SW480 (cell line): Measurements from ENCODE around the gene RAB37.
A peak's percentile ranks its signal among the peaks of the same experiment; 100 is the strongest.

Experiments used
- DNase-seq: peaks from one replicate; pipeline ENCODE4 v3.0.0-alpha.2; 2016; ENCODE audit warnings: low spot score

The RAB37 gene

DNA sequence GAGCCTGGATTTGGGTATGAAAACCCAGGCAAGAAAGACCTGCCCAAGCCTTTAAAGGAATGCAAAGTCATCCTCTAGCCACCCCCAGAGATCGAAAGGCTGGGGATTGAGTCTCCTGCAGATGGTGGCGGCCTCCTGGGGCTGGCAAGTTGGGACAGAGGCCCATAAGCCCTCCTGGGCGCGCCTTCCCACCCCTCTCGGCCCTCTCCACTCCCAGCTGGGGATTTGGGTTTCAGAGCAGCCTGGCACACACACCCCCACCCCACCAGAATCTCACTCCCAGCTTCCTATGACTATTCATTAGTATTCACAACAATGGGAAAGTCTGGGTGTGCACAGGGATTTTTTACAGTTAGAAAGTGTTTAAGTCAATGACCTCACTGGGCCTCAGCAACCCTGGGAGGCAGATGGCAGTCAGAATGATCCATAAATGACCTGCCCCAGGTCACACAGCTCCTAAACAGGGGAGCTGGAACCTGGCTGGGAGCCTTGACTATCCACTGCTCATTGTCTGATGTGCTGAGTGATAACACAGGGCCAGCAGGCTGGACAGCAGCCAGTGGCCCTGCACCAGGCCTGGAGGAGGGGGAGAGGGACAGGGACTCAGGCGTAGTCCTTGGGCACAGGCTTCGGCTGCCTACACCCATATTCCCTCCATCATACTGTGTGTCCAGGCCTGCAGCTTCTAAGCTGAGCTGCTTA, 23.5 kb downstream of the RAB37 start:
- no peak for DNase-seq

DNA sequence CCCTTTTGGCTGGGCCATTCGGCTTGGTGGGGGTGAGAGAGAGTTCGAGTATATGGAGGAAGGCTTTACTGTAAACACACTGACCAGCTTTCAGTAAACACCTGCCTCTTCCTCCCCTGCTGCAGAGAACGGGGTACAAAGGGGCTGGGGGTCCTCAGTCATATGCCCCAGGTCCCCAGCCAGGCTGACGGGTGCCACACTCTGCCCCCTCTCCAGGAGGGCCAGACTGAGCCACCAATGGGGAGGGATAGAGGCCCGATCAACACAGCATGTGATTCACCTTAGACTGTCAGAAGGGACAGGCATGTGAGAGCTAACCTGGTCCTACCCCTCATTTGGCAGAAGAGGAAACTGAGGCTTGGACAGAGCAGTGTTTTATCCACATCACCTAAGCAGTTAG, 24.4 kb downstream of the RAB37 start:
- no peak for DNase-seq

DNA sequence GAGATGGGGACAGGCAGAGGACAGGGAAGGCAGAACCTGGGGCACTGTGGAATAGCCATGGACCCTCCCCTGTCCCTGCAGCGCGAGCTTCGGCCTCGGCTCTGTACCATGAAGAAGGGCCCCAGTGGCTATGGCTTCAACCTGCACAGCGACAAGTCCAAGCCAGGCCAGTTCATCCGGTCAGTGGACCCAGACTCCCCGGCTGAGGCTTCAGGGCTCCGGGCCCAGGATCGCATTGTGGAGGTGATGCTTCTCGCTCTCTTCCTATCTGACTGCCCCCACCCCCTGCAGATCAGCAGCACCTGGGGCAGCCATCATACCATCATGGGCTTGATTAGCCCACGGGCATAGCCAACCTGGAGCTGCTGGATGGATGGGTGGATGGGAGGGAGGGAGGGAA, 24.9 kb downstream of the RAB37 start:
- no peak for DNase-seq

DNA sequence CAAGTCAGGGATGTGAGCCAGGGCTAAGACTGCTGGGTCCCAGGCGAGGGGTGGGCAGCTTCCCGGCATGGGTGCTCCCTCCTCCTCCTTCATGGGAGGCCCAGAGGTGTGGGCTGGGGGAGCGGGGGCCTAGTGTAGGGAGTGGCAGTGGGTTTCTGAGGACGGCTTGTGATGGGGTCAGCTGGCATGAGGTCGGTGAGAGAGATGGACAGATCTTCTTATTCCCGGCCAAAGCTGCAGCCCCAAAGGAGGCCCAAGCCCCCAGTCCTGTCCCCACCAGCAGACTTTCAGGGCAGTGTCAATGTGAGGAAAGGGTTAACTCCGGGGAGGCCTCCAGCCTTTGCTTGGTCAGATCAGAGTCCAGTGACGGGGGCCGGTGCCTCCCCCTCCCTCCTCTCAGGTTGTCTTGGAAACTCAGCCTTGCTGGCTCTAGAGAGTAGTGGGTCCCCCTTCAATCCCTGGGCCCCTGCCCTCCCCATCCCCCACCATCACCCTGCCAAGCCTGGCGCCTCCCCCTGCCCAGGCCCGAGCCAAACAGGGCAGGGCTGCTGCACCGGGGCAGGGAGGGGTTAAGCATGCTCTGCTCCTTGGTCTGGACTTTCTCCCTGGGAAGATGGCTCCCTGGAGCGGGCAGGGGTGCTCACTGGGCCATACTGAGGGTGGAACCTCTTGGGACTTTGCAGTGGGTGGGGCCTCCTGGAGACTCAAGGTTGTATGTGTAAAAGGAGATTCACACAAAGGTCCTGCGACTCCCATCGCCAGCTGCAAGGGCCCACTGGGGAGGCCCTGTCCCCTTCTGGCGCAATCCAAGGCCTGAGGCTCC, 26.7 kb downstream of the RAB37 start:
- no peak for DNase-seq

DNA sequence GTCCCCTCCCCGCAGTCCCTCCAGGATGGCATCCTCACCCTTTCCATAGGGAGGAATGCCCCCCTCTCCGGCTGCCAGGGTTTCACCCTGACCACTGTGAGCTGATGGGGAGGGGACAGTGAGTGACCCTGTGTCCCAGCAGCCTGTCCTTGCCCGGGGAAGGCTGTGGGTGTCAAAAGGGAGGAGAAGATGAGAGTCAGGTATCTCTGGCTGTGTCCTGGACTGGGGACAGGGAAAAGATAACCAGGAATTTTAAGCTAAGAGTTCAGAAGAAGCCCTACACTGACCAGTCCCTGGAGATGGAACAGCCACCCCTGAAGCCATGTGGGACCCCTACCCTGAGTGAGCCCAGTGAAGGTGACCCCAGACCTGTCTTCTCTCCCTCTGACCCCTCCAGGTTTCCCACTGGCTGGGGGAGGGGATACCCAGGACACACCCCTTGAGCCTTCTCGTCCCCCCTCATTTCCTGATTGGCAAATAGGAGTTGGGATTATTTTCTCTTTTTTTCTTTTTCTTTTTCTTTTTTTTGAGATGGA, 27.8 kb downstream of the RAB37 start:
- no peak for DNase-seq

DNA sequence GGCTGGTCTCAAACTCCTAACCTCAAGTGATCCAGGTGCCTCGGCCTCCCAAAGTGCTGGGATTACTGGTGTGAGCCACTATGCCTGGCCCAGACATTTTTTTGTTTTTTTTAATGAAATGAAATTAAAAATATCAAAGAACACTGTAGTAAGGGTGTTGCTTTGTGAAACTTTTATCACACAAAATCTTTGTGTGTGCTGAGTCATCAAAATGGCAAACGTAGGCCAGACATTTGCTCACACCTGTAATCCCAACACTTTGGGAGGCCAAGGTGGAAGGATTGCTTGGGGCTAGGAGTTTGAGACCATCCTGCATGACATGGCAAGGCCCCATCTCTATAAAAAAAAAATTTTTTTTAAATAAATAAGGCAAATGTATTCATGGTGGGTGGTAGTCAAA, 29.4 kb downstream of the RAB37 start:
- no peak for DNase-seq

DNA sequence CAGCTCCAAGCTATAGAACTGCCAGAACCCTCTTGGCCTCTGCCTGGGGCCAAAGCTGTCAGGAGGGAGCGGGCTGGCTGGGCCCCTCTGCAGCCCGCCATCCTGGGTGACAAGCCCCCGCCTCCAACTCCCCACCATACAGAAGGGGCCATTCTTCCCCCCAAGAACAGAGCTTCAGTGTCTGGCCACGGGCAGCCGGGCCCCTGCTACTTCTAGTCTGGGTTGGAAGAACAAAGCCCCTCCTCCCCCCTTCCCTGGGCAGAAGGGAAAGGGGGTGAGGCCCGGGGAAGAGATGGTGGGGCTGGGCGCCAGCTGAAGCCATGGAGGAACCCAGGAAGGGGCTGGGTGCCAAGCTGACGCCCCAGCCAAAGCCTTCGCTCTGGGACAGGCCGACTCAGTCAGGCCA, 30.1 kb downstream of the RAB37 start:
- no peak for DNase-seq

DNA sequence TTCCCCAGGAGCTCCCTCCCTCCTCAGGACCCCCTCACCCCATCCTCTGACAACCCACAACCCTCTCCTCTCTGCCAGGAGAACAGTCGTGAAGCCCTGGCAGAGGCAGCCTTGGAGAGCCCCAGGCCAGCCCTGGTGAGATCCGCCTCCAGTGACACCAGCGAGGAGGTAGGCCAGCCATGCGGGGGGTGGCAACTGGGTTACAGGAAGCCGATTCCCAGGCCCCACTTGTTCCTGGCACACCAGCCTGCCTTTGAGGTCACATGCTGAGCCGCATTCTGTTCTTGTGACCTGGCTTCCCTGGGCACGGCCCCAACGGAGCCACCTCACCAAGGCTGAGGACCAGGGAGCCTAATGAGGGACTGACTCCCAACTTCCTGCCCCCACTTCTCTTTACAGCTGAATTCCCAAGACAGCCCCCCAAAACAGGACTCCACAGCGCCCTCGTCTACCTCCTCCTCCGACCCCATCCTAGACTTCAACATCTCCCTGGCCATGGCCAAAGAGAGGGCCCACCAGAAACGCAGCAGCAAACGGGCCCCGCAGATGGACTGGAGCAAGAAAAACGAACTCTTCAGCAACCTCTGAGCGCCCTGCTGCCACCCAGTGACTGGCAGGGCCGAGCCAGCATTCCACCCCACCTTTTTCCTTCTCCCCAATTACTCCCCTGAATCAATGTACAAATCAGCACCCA, 31.2 kb downstream of the RAB37 start:
- no peak for DNase-seq

DNA sequence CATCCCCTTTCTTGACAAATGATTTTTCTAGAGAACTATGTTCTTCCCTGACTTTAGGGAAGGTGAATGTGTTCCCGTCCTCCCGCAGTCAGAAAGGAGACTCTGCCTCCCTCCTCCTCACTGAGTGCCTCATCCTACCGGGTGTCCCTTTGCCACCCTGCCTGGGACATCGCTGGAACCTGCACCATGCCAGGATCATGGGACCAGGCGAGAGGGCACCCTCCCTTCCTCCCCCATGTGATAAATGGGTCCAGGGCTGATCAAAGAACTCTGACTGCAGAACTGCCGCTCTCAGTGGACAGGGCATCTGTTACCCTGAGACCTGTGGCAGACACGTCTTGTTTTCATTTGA, 31.7 kb downstream of the RAB37 start:
- DNase-seq: no peak

DNA sequence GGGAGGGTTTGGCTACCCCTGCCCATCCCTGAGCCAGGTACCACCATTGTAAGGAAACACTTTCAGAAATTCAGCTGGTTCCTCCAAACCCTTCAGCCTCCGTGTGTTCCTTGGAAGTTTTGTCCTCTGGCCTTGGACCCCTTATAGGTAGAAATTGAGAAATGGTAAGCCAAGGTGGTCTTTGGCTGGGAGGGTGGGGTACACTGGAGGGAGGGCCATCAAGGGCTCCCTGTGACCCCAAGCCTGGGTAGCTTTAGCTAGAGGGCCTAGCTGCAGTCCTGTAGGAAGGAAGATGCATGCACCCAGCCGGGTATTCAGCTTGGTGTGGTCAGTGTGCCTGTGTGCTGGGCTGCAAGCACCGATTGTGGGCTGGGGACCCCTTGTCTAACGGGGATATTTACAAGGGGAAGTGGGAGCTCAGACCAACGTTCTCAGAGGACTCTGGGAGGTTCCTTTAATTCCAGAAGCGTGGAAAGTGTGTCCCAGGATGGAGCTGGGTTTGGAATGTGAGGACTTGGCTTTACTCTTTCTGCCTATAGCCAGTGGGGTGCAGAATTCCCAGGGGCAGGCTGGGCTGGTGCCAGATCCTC, 32.3 kb downstream of the RAB37 start:
- no peak for DNase-seq

DNA sequence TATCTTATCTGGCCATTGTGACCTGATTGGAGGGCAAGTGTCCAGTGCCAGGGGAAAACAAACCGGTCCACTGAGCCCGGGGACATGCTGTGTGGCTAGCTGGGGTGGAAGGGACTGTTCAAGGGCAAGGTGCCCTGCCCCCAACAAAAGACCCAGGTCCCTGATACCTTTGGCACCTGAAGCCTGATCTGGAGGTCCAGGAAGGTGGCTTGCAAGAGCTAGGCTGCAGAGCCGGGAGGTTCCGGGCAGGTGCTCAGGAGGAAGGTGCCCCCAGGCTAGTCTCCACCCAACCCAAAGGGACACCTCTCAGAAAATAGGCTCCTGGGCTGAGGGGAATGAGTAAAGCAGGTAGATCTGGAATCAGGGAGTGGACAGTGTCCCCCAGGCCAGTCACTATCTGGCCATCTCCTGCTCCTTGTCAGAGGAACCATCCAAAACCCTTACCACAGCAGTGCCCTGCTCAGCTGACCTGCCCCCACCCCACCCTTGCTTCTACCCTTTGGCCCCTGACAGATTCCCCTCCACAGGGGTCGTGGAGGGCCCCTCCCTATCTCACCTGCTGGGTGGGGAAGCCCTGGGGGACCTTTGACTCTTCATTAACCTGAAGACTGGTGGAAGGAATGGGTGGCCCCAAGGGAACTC, 32.9 kb downstream of the RAB37 start:
- no peak for DNase-seq

DNA sequence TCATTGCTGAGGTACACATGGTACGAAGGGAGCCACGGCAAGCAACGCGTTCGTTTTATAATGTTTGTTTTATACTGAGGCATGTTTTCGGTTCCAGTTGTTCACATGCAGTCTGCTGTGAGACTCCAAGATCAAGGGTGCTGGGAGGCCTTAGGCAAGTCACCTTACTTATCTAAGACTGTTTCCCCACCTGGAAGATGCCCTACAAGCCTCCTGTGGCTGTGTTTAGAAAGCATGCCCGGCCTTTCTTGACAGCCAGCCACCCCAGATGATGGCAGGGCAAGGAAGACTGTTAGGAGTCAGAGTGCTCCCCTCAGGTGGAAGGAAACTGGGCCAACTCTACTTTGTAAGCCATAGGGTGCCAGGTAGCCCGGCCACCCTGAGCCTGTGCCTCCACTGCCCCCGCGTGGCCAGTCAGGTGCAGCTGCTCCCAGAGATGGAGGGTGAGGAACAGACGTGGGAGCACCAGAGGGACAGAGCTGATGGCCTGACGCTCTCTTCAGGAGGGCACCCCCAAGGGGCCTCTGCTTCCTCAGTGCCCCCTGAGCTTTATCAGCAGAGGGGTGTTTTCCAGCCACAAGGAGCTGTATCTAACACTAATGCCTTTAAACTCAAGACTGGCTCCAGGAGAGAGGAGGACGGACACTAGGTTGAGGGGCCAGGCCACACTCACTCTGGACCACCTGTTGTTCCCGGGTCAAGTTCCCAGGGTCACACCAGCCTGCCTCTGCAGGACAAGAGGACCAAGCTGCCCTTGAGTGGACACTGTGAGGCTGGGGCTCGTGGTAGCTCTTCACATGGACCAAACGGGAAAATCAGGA, 33.7 kb downstream of the RAB37 start:
- peak; percentile 62 for DNase-seq

DNA sequence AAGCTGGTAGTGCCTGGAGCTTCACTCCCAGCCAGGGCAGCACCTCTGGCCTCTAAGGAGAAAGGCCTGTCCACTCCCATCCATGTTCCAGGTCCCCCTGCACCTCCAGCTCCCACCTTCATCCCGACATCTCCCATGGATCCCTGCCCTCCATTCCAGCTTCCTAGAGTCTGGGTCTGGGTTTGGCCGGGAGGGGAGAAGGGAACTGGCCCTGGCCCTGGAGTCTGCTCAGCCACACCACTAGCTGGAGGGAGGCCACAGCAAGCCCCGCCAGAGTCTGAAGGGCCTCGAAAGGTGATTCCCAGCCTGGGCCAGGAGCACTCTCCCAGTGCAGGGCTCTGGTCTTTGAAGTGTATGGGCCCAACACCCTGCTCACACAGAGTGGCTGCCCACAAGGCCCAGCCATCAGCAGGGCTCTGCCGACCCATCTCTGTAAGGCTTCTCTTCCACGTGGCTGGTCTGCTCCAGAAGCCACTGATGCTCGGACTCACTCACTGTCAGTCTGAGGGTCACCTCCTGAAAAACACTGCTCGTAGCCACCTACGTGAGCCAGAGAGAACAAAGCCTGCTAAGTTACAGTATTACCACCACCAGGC, 34.4 kb downstream of the RAB37 start:
- DNase-seq: no peak

DNA sequence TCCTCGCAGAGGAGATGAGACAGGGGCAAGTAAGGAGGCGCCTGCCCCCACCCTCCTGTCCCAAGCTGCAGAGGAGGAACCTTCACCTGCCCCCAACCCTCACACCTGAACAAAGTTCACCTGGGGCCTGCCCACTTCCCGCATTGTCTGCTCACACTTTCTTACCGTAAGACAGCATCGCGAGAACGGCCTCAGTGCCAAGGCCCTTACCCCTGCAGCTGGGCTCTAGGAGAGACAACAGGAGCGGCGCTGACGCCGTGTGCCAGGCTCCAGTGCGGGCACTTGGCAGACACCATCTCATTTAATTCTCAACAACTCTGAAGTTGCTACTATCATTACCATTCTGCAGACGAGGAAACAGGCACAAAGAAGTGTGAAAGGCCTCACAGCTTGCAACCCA, 35.0 kb downstream of the RAB37 start:
- DNase-seq: no peak

DNA sequence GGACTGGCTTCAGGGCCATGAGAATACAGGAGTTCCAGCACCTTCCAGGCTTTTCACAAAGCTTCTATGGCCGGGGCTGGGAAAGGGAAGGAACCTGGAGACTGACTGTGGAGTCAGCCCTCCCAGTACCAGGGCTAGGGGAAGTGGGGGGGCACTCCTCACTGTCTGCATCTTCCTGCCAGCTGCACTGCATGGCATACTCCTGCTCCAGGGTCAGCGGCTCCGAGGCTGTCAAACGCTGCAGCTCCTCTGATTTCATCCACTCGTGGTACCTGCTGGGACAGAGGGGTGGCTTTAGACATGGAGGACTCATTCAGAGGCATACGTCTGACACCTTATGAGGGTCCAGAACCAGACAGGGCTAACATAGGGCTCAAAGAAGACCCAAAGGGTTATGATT, 36.4 kb downstream of the RAB37 start:
- no peak for DNase-seq

DNA sequence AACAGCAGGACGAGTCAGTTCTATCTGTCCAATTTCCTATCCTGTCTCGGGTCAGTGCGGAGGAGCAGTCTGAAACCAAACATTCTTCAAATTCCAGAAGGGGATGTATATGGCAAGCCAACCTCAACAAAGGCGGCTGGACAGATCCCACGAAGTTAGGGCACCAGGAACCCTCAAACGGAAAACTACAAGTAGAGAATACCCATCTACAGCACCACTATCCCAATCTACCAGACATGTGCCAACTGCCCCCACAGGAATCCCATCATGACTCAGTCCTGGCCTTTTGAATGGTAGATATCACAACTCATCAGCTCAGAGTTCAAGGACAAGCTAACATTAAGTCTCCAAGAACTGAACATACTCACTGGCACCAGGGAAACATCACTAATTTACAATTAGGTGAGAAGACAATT, 36.8 kb downstream of the RAB37 start:
- peak; percentile 84 for DNase-seq

DNA sequence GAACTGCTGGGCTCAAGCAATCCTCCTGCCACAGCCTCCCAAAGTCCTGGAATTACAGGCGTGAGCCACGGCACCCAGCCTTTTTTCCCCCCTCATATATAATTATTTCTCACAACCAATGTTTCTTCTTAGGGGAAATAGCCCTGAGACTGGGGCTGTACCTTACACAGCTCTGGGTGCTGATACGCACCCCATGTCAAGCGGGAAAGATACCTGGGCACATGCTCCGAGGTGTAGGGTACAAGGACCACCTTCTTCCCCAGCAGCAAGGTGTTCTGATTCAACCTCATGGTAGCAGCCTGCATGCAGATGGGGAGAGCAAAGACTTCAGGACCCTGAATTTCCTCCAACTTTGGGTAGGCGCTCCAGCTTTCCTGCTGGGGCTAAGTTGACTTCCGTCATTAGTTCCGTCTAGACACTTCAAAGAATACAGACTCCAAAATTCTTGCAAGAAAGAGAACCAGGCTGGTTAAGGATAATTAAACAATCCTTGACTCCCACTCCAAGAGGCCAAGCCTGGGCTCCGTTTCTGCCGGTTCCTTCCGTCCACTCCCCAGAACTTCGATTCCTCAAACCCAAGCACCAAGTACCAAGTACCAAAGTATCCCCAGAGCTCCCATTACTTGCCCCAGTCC, 38.5 kb downstream of the RAB37 start:
- no peak for DNase-seq

DNA sequence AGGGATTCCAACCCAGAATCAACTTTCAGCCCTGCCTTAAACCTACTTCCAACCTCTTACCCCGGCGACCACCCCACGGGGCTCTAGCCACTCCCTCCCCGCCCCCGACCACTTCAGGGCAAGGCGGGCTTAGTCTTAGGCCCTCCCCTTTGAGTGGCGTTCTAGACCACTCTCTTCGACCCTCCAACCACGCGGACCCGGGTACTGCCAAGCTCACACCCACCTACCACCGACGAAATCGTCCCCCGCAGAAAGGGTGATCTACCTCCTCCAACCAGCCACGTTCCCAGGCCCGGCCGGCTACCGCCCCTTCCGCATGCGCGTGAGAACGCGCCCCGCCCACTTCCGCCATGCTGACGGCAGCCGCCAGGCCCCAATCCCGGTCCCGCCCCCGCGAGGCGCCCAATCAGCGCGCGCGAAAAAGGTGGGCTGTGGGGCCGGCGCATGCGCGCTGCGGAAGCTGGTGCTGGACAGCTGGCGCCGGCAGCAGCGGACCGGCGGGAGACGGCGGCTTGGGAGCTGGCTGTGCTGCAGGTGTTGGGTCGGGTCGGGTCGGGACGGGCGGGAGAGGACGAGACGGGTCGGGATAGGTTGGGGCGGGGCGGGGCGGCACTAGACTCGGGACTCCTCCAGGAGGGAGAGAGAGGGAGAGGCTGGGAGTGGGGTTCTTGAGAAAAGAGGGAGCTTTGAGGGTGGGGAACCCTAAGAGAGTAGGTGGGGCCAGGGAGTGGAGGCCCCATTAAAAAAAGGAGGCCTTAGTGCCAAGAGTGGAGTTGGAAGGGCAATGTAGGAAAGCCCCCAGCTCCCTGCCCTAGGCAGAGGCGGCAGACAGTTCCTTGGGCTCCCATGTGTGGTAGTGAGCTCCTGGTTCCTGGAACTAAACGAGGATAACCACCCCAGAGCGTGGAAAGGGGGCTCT, 39.2 kb downstream of the RAB37 start, which contains the start of gene NAT9:
Gene NAT9 (minus strand): TSS at position 302 of the 919 bp plus-strand sequence. CDS start 647 bp downstream, outside the sequence.
- DNase-seq: peak; percentile 89

DNA sequence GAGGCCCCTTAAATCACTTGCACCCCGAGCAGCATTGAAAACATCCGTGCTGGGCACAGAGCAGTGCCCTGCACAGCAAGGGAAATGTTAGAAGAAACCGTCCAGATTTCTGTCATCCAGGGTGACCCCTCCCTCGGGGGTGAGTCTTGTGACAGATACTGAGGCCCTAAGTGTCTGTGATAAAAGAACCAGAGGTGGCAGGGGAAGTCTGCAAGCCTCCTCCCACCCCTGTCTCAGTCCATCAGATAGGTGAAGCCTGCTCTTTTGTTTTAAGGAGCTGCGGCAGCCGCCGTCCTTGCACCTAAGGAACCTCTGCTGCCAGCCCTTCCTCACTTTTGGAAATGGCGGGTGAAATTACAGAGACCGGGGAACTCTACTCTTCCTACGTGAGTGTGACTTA, 39.9 kb downstream of the RAB37 start:
- DNase-seq: no peak
